Central memory CD4-positive, alpha-beta T cell (primary cell): ENCODE measurements around the gene MAB21L1.

Experiments used
- DNase-seq: peaks from one replicate; pipeline ENCODE4 v3.0.0; 2022

The MAB21L1 gene

DNA sequence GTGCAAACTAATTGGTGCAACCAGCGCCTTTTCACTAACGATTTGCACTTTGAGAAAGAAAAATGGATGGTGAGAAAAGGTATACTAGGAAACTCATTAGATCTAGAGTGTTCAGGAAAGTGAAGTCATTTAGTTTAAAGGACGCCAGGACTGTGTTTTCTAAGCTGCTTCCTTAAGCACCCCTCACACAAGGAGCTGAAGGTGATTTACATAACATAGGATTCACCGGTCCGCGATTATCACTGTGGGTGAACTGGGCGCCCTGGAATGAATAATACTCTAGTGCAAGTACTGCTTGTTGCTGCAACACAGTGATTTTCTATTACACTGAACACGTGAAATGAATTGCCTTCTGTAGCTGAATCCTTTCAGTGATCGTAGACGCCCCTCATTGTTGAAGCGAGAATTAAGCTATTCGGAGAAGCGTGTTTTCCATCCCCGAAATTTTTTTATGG lies 2.6 kb upstream of the MAB21L1 start:
- no peak for DNase-seq

DNA sequence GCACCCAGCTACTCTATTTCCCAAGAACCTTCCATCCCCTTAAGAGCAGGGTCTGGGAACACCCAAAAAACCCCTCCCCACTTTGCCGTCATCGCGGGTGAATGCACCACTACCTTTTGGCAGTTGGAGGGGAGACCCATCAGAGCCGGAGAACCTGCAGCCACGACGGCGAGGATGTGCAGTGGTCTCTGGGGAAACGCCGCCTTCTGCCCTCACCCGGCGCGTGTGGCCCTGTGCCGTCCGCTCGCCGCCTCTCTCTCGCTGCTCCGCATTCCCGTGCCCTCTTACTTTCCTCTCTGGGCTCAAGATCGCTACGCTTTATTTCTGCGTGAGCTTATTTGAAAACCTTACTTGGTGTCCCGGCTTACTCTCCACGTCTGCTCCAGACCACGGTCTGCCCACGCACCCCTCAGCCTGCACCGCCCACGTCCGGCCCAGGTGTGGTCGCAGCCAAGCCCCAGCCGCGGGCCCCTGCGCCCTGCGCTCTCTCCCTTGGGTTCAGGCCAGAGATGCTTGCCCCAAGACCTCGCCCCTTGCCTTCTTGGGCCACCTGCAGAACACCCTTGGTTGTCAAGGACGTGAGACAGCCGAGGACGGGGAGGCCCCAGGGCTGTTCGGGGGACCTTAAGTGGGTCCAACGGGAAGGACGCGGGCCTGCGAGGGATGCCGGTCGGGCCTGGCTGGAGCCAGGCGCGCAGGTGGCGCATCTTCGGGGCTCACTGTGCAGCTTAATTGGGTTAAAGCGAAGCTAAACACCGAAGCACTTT lies 2.0 kb upstream of the MAB21L1 start:
- DNase-seq: no peak

DNA sequence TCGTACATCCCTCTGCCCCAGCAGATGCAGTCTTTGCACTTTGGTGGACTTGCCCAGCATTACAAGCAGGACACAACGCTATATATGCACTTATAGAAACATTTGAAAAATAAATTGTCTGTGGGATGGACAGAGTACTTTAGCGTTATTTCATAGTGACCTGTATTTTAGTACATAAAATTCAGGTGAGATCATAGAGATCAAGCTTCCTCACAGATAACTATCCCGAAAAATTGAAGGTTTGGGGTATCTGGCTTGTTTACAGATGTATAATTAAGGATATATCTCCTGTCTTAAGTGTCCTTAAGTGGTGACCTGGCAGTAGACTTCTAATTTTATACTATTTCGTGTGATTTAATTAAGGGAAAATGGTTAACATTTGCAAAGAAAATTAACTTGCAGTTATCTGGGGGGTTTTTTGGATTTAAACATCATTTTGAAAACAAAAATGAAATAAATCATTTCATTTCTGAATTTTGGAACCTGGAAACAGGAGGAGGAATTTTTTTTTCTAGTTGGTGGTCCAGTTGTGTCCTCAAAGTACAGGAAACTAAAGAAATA lies 977 bp upstream of the MAB21L1 start:
- no peak for DNase-seq

DNA sequence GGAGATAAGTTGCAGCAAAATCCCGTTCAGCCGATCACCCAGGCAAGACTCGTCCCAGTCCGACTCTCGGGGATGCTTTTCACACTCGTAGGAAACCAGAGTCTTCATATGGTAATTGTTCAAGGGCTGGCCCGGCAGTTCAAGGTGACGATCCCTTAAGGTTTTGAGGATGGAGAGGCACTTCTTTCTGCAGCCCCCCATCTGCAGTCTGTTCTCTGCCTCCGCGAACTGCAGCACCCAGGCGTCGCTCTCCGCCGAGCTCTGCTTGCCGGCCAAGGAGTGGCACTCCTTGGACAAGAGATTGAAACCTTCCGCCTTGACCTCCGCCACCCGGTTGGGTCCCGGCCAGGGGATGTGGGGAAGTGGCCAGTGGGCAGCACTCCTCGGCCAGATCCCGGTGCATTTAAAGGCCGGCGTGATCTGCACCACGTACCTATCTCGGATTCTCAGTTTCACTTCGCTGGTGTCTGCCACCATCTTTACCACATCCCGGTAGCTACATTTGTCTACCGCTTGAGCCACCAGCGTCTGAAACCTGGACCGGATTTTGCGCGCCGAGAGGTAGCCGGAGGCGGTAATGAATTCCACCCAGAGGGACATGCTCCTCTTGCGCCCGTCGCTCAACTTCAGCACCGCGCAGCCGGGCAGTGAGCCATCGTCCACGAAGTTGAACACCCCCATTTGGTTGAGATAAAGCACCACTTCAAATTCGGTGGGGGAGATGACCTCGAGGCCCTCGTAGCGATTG lies 1.1 kb downstream of the MAB21L1 start:
- DNase-seq: no peak

DNA sequence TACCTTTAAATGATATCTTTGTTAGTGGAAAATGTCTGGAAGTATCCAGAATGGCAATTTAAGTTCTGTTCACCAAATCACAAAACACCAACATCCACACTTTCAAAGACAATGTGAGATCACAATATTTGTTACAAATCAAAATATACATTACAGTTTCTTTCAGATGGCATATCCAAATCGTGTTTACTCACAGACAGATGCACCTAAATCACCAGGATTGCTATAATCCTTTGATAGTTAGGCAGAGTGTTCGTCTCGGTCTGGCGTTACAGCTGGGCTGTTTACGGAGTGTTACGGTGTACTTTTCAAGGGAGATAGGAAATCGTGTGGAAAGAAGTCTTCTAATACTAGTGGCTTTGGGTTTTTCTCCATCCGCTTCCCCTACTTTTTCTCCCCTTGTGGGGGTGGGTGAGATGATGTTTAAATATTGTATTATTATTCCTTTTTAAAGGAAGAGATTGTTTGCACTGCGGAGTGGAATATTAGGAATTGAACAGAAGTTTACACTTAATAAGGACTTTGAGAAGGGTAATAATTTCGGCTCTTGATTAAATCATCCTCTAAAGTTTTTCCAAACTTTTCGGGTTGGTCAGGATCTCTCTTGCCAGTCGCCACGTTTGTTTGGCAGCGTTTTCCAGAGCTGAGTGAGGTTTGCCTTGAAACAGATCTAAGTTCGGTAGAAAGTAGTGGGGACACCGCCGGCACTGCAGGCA lies 1.8 kb downstream of the MAB21L1 start:
- no peak for DNase-seq

DNA sequence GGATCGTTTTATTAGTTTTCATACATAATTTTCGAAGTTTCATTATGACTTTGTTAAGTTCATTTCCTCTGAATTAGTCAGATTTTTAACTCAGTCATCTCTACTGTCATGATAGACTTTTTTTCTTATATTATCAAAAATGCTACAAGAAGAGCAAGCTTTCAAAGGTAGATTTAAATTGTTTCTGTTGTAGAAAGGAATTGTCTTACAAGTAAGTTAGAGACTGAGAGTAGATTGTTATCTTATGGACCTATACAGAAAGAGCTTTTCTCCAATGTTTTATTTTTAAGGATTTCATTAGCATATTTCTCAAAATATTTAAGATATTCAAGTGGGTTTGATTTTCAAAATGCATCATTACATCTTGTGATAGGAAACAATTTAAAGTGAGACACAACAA lies 2.7 kb downstream of the MAB21L1 start:
- DNase-seq: no peak

DNA sequence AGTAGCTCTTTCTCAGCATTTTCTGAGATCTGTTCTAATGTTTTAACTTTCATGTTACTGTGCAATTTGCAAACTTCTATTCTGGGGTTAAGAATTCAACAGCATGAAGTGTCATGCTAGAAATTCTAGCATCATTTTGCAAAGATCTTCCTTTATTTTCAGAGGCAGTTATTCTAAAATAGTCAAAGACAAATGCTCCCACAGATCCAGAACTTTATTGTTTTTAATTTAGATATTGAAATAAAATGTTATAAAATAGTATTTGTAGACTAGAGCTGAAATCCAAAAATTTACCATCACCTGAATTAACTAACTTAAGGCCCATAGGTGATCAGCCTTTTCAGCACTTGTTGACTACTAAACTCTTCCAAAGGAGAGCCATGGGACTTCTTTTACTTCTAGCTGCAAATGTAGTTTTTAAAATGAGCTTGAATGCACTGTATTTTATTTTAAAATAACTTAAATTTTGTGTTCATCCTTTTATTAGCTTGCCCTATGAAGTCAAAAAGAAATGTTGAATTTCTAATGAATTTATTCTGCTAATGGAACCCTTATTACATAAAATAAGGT lies 3.2 kb downstream of the MAB21L1 start:
- no peak for DNase-seq

DNA sequence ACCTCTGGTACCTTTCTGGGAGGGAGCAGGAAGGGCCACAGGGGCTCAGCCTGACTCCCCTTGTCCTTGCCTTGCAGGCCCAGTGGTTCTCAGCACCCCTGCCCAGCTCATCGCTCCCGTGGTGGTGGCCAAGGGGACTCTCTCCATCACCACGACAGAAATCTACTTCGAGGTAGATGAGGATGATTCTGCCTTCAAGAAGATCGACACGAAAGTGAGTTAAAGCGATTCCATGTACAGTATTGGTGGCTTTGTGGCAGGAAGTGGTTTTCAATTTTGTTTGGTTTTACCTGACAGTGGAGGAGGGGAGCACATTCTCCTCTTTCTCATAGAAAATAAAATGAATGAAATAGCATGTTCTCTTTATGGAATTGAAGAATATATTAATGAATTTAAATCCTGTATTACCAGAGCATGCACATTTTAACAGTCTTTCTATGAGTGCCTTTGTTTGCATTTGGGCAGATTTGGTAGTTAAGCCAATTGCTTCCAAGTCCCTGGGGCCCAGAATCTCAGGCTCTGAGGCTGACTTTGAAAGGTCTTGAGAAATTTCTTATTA lies 4.1 kb downstream of the MAB21L1 start:
- no peak for DNase-seq

DNA sequence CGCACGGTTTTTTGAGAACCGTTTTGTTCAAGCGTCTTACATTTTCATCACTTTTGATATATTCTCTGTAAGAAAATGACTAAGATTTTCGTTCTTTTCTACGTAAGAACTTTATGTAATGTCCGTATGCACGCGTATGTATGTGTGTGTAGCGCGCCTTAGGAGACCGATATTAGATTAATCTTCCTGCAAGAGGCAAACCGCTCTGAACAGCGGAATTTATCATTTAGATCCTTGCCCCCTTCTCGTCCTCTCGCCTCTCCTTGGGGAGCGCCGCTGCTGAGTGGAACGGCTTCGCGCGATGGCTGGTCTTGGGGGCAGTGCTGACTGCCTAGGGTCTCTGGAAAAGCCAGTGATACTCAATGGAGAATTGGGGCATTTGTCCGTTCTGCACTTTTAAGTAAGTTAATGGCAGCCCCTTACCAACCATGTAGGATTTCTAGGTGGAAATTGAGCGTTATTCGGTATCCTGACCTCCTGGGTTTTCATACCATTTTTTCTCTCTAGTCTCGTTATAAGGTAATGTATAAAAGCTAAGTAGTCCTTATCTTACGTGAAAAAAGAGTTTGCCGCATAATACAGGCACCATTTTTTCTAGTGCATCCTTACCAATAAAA lies 4.7 kb downstream of the MAB21L1 start:
- DNase-seq: no peak

DNA sequence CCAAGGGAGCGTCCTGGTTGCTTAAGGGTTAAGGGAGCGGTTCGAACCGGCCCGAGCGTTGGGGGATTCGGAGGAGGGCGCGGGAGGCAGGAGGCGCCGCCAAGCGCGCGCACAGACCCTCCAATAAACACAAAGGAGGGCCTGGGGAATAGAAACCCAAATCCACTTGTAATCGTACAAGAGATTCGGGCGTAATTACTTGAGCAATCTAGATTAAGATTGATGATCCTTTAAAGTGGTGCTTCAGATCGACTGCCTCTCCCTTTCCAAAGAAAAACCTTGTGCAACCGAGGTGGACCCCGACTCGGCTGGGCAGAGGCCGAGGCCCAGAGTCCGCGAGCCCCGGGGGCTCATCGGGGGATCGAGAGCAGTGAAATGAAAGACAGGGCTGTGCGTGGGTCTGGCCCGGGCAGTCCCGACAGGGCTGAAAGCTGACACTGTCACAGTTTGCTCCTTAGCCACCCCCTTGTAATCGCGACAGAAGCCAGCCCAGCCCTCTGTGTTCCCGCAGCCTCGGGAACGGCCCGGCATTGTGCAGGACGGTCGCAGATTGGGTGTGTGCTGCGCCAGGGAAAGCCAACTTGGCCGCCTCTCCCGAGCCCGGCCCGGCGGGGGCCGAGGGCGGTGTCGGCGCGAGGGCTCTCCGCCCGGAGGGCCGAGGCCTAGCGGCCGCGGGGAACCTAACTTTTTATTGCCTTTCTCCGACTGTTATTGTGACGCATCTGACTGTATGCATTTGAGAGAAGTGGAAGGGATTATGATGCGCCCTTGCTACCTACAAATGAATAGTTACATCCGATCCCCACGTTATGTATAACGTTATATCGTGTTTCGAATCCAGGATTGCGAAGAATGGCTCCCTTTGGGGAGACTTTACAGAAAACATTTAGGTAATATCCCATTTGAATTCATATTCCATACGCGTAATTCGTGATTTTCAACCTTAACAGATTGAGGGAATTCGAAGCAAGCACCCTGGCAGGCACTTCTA lies 5.5 kb downstream of the MAB21L1 start:
- no peak for DNase-seq

DNA sequence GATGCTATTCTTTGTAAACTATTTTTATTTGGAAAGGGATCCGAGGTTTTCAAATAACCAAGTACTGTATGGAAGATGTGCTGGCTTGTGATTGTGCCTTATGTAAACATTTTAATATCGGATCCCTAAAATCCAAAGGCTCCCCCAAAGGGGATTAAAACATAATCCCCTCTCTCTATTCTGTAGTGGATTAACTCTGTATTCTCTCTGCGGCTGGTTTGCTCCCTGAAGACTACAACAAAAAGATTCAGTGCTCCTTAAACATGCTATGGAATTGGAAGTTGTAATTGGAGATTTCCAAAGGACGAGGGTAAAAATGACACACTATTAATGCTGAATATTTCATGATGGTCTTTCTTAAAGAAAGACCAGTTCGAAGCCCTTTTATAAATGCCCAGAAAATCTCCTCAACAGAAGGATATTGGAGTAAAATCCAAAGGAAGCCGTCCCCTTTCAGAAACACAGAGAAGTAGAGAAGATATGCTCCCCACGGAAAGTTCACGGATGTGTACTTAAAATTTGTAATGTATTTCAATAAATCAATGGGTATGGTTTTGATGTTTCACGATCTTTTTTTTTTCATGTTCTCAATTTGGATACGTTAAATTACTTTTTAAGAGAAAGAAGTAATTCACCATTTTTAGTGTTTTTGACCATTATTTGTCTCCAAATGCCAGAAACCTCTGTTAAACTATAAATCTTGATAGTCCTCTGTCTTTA lies 6.5 kb downstream of the MAB21L1 start:
- no peak for DNase-seq

DNA sequence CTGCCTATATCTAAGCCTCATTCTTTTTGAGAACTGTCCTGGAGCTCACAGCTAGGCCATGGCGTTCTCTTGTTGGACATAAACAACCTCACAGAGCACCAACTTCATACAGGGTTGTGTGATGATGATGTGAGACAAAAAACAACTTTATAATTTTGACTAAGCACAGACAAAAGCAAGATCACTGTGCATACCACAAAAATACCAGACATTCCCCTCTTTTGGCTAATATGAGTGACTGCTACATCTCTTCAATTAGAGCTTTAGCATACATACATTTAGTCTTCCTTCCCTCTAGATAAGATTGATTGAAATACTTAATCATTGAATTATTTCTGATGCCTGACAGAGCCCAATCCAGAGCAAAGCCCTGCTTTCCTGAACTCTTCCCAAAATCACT lies 8.3 kb downstream of the MAB21L1 start:
- DNase-seq: no peak

DNA sequence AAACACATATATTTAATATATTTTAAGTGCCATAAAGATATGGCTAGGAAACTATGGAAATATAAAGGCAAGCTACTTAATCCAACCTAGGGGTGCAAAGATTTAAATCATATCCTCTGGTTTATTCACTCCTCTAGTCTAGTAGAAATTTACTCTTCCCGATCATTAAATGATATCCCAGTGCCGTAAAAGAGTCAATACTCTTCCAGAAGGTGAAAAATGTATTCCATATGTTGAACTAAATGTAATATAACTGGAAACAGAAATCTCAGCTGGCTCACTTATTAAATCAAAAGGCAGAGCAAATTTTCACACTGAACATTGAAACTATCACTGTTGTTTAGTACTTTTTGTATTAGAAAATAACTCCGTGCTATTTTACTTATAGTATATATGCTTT lies 11.1 kb downstream of the MAB21L1 start:
- no peak for DNase-seq

DNA sequence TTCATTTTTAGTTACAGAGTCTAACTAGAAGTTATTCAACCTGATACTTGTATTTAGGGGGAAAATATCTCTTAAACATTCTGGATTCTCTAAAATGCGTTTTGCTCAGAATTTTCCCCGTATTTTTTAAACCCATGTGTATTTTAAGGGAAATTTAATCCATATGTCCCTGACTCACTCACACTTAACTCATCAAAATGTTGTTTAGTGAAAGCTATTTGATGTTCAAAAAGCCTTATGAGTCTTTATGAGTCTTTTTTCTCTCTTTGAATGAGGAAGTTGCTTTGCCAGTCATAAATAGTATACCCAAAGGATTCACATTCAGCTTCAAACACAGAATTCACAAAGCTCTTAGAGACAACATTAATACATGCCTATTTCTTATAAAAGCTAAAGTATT lies 16.4 kb downstream of the MAB21L1 start:
- no peak for DNase-seq

DNA sequence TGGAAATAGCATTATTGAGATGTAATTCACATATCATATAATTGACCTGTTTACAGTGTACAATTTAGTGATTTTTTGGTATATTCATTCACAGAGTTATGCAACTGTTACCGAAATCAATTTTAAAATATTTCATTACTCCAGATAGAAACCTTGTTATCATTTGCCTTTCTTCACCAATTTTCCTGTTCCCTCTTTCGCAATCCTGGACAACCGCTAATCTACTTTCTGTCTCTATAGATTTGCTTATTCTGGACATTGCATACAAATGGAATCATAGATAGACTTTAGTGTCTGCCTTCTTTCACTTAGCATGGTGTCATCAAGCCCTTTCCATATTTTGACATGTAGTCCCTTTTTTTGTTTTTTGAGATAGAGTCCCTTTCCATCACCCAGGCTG lies 19.2 kb downstream of the MAB21L1 start:
- no peak for DNase-seq

DNA sequence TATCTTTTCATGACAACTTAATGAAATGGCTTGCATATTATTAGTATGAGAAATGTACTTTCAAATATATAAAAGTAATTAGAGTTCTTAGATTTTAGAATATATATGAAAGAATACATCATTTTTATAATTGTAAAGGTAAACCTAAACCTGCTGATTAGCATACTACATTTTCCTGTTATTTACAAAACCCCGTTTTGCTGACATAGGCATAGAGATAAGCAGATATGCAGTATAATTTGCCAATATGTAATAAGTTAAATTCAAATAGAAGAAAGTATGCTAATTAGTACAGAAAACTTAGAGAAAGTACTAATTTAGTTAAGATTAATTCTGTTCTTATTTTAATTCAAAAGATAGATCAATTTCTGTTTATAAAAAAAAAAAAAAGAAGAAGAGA lies 21.5 kb downstream of the MAB21L1 start:
- DNase-seq: no peak

DNA sequence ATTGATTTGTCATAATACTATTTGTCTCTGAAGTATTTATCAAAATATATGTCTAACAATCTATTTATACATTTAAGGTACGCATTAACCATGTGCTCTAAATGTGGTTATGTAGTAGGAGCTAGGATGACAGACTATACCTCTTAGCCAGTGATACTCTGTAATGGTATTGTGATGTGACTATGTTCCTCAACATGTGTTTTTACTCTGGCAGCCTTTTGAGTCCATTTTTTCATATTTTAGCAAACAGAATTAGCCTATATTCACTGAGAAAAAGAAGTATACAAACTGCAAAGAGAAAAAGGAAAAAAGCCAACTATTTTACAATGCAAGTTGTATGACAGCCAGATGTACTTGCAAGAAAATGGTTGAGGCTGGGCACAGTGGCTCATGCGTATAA lies 26.7 kb downstream of the MAB21L1 start:
- no peak for DNase-seq

DNA sequence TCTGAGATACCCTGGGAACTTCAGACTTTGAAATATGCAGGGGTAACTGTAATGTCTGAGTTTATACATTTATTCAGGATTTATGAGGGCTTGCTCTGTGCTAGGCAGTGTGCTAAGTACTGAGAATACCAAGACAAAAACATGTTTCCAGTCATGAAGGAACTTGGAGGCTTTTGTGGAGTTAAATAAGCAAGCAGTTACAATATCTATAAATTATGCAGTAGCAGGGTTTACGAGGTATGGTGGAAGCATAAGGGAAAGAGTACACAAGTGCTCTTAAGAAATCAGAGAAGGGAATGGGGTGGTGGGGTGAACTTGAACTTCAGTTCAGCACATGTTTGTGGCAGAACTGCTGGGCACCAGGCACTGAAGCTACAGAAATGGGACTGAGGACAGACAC lies 28.0 kb downstream of the MAB21L1 start:
- DNase-seq: no peak
